Stimulated activated CD8-positive, alpha-beta memory T cell treated with anti-CD3 and anti-CD28 coated beads, Interleukin-7, amount 100 ng/mL, for 24 hours (primary cell): Measurements from ENCODE around the gene FERMT2.

Source experiments
- DNase-seq: peaks from one replicate; pipeline ENCODE4 v3.0.0-alpha.2; 2020; ENCODE audit warnings: low read depth

FERMT2 gene

DNA sequence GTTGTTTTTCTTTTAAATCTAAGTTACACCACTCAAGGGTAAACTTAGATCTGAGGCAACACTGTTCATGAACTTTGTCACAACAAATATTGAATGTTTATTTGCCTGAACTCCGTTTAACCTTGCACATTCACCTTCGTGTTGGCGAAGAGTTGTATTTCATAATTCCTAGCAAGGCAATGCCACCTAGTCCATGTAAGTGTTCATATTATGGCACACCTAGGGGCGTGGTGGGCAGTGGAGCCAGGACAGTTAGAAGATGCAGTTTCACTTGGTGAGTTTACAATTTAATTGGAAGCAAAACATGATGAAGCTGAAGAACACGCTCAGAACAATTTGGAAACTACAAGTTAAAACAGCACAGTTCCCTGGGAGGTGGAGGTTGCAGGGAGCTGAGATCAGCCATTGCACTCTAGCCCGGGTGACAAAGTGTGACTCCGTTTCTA is 129.0 kb downstream of the FERMT2 start:
- no peak for DNase-seq

DNA sequence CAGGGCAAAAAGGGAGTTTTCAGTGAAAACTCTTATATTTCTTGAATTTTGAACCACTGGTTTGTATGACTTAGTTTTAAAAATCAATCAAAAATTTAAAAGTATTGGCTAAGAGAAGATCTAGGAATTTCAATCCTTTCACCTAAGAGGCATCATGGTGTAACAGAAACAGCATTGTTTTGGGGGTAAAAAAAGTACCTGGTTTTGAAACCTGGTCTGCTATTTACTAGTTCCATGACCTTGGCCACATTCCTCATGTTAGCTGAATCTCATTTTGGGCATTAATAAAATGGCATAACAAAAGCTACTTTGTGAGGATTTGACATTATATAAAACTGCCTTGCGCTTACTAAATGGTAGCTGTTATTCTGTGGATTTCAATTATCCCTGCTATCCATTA is 142.7 kb downstream of the FERMT2 start:
- DNase-seq: no peak
